Measurements from ENCODE around the gene PSRC1.

PSRC1 gene

GRCh38 chr1:109256971-109257681 lies 25.8 kb downstream of the PSRC1 start:
- no peak for DNase-seq

- DNase-seq: no peak
These were observed 26.9 kb downstream of the PSRC1 start for GRCh38 chr1:109256085-109256484.

- DNase-seq: no peak
These were observed 27.3 kb downstream of the PSRC1 start for GRCh38 chr1:109255678-109256077.

- no peak for DNase-seq
These were observed 27.8 kb downstream of the PSRC1 start for GRCh38 chr1:109255097-109255651.

- no peak for DNase-seq
These were observed 28.3 kb downstream of the PSRC1 start for GRCh38 chr1:109254621-109255096.

- DNase-seq: no peak
These were observed 28.9 kb downstream of the PSRC1 start for GRCh38 chr1:109253803-109254620.

GRCh38 chr1:109252893-109253802 lies 29.8 kb downstream of the PSRC1 start:
- no peak for DNase-seq

- DNase-seq: no peak
These were observed 30.6 kb downstream of the PSRC1 start for GRCh38 chr1:109252167-109252892.

- DNase-seq: no peak
These were observed 31.4 kb downstream of the PSRC1 start for GRCh38 chr1:109251277-109252166.

GRCh38 chr1:109250454-109251276 lies 32.3 kb downstream of the PSRC1 start:
- no peak for DNase-seq

GRCh38 chr1:109249654-109250401 lies 33.1 kb downstream of the PSRC1 start:
- no peak for DNase-seq

GRCh38 chr1:109248797-109249629 lies 33.9 kb downstream of the PSRC1 start, which contains the start of gene CELSR2:
TSS of gene CELSR2 (plus strand) at chr1:109249539. CDS start at chr1:109250080, 541 bp downstream.
- DNase-seq: peak; percentile 93

- DNase-seq: no peak
These were observed 34.5 kb downstream of the PSRC1 start for GRCh38 chr1:109248444-109248796.

GRCh38 chr1:109247401-109248365 lies 35.3 kb downstream of the PSRC1 start:
- no peak for DNase-seq

- DNase-seq: no peak
These were observed 36.8 kb downstream of the PSRC1 start for GRCh38 chr1:109246141-109246551.

- no peak for DNase-seq
These were observed 38.9 kb downstream of the PSRC1 start for GRCh38 chr1:109243860-109244552.

All from 8988T (cell line).